HL-60 (cell line): Measurements from ENCODE around the gene KLRC3.
"Not testable (repeated sequence)": the region's sequence is repeated elsewhere in the genome, so short reads cannot be mapped to it uniquely, and the experiment has no call there.

Experiments
- DNase-seq, 2 experiments: peaks; one replicate each; pipeline ENCODE4 v3.0.0-alpha.2; 2010 to 2020; ENCODE audit warnings: low read depth in 1 of 2, low spot score in 1 of 2
- H3K27ac ChIP-seq: fragments of 250-450 bp; sonication (Bioruptor Pico); replicated peaks from 2 replicates; pipeline ENCODE4 v1.5.1; 2020; ENCODE audit warnings: mild to moderate bottlenecking, moderate library complexity
- H3K27me3 ChIP-seq: fragments of 250-450 bp; sonication (Bioruptor Pico); 2 replicates; pipeline ENCODE4 v1.5.1; 2021; ENCODE audit warnings: mild to moderate bottlenecking, moderate library complexity; ENCODE audit not compliant: insufficient read depth, poor library complexity, severe bottlenecking
- H3K4me3 ChIP-seq: replicated peaks from 2 replicates; pipeline ENCODE4 v1.5.1; 2011; ENCODE audit warnings: mild to moderate bottlenecking, control low read depth, low read length; ENCODE audit not compliant: insufficient read depth
- CTCF ChIP-seq: IDR thresholded peaks from one replicate; pipeline ENCODE4 v1.5.1; 2011; ENCODE audit warnings: low read length, control low read depth, inconsistent platforms; ENCODE audit not compliant: insufficient read depth
- GABPA ChIP-seq: IDR thresholded peaks from 2 replicates; pipeline ENCODE4 v1.6.1; 2012; ENCODE audit warnings: low read depth
- POLR2AphosphoS5 ChIP-seq: IDR thresholded peaks from 2 replicates; pipeline ENCODE4 v1.6.1; 2012; ENCODE audit warnings: low read depth
- SPI1 ChIP-seq: IDR thresholded peaks from 2 replicates; pipeline ENCODE4 v1.6.1; 2012; ENCODE audit warnings: low read depth, mild to moderate bottlenecking, borderline replicate concordance
- TF ChIP-seq, protein P1 (sequence below): IDR thresholded peaks from 2 replicates; pipeline ENCODE4 v1.6.1; 2012; ENCODE audit warnings: low read depth; ENCODE audit not compliant: insufficient replicate concordance

Gene KLRC3

DNA sequence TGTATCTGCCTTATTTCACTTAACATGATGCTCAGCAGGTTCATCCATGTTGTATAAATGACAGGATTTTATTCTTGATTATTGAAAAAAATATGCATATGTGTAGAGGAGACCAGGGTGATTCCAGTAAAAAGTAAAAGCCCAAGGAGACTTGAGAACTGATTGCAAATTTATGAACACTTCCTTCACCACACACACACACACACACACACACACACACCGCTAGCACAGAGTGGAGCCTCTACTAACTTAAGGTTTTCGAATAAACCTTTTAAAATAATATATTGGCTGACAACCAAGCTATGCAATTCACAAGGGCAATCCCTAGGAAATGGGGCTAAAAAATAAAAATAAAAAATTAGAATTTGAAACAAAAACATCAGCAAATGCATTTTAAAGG is 22.2 kb downstream of the KLRC3 start:
- no peaks in the 10 kb centered on the region for H3K27me3 ChIP-seq
- no peak overlapping the region for H3K4me3 ChIP-seq
- H3K27ac ChIP-seq, result no peak overlapping the region
- TF ChIP-seq SPI1 (no peak), POLR2AphosphoS5 (no peak), GABPA (no peak), CTCF (no peak)
- TF ChIP-seq, protein P1, sequence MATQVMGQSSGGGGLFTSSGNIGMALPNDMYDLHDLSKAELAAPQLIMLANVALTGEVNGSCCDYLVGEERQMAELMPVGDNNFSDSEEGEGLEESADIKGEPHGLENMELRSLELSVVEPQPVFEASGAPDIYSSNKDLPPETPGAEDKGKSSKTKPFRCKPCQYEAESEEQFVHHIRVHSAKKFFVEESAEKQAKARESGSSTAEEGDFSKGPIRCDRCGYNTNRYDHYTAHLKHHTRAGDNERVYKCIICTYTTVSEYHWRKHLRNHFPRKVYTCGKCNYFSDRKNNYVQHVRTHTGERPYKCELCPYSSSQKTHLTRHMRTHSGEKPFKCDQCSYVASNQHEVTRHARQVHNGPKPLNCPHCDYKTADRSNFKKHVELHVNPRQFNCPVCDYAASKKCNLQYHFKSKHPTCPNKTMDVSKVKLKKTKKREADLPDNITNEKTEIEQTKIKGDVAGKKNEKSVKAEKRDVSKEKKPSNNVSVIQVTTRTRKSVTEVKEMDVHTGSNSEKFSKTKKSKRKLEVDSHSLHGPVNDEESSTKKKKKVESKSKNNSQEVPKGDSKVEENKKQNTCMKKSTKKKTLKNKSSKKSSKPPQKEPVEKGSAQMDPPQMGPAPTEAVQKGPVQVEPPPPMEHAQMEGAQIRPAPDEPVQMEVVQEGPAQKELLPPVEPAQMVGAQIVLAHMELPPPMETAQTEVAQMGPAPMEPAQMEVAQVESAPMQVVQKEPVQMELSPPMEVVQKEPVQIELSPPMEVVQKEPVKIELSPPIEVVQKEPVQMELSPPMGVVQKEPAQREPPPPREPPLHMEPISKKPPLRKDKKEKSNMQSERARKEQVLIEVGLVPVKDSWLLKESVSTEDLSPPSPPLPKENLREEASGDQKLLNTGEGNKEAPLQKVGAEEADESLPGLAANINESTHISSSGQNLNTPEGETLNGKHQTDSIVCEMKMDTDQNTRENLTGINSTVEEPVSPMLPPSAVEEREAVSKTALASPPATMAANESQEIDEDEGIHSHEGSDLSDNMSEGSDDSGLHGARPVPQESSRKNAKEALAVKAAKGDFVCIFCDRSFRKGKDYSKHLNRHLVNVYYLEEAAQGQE, result no peak
- DNase-seq, result no peak

DNA sequence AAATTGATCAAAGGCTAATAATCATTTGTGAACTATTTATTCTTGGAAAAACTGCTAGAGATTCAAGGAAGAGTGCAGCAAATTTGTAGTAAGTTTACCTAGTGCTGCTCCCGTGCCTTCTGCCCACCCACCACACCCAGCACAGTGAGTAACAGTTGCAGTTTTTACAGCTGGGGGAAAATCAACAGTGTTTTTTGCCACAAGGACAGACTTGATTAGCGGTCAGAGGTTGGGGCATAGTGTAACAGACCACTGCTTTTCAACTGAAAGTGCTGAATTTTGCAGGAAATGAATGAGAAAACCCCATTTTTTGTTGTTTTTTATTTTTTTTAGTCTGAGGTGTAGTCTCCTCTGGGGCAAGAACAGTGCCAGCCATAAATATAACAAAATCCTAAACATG is 23.1 kb downstream of the KLRC3 start:
- H3K4me3 ChIP-seq, result no peak overlapping the region
- DNase-seq, result no peak
- TF ChIP-seq GABPA (no peak), CTCF (no peak), POLR2AphosphoS5 (no peak), SPI1 (no peak)
- TF ChIP-seq, protein P1, result no peak
- H3K27me3 ChIP-seq, result no peaks in the 10 kb centered on the region
- no peak overlapping the region for H3K27ac ChIP-seq

DNA sequence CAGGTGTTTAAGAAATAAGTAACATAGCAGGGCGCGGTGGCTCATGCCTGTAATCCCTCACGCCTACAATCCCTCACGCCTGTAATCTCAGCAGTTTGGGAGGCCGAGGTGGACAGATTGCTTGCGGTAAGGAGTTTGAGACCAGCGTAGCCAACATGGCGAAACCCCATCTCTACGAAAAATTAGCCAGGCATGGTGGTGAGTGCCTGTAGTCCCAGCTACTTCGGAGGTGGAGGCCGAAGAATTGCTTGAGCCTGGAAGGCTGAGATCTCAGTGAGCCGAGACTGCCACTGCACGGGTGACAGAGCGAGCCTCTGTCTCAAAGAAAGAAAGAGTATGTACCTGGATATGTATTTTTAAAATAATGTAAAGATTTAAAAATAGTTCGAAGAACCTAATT is 24.2 kb downstream of the KLRC3 start:
- not testable (repeated sequence) for H3K4me3 ChIP-seq, H3K27me3 ChIP-seq, DNase-seq
- peak overlapping the region; percentile 97 for H3K27ac ChIP-seq

- TF ChIP-seq, protein P1, result no peak
- TF ChIP-seq GABPA, result no peak
- TF ChIP-seq POLR2AphosphoS5, result peak; percentile 61; the same call in 1 of the 2 replicates
- peak; percentile 81 for TF ChIP-seq SPI1
- TF ChIP-seq CTCF, result no peak
- no peaks in the 10 kb centered on the region for H3K27me3 ChIP-seq
- H3K4me3 ChIP-seq, result no peak overlapping the region
- peak overlapping the region; percentile 97 for H3K27ac ChIP-seq
- DNase-seq, result peak; percentile 78 to 81
These were observed 24.9 kb downstream of the KLRC3 start for GRCh38 chr12:10395390-10395998.

DNA sequence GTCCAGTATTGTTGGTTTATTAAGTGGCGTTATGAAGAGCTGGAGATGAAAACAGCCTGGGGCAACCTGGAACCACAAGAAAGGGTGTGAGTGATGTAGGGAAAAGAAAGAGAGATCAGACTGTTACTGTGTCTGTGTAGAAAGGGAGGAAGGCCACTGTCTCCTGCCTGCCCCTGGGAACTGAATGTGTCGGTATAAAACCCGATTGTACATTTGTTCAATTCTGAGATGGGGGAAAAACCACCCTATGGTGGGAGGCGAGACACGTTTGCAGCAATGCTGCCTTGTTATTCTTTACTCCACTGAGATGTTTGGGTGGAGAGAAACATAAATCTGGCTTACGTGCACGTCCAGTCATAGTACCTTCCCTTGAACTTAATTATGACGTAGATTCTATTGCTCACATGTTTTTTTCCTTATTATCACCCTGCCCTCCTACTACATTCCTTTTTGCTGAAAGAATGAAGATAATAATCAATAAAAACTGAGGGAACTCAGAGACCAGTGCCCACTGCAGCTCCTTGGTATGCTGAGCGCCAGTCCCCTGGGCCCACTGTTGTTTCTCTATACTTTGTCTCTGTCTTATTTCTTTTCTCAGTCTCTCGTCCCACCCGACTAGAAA is 25.8 kb downstream of the KLRC3 start:
- H3K27ac ChIP-seq, result peak overlapping the region; percentile 97
- H3K4me3 ChIP-seq, DNase-seq: not testable (repeated sequence)

More for the DNA sequence above, 25.8 kb downstream of the KLRC3 start:
- H3K27me3 ChIP-seq, result not testable (repeated sequence)
